Esophagus muscularis mucosa (tissue), 3 donors: Measurements from ENCODE around the gene CEP95.

Experiments
- CTCF ChIP-seq, 3 experiments: fragments of 200-600 bp in 2 of 3; fragments of 450-650 bp in 1 of 3; sonication (generic) in 2 of 3; IDR thresholded peaks; one replicate each; pipeline ENCODE4 v1.5.1; 2017 to 2019; ENCODE audit warnings: antibody characterized with exemption in 3 of 3, mild to moderate bottlenecking in 2 of 3, moderate library complexity in 1 of 3
- POLR2A ChIP-seq: fragments of 450-650 bp; IDR thresholded peaks from one replicate; pipeline ENCODE4 v1.6.1; 2017; ENCODE audit warnings: antibody characterized with exemption, moderate library complexity, mild to moderate bottlenecking, low read depth
- POLR2AphosphoS5 ChIP-seq, 2 donors: sonication (generic); formaldehyde crosslinking; IDR thresholded peaks; one replicate each; pipeline ENCODE4 v1.6.1; 2017; ENCODE audit warnings: antibody characterized with exemption in 2 of 2

GRCh38 chr17:64480951-64481350, 25.8 kb upstream of the CEP95 start:
- TF ChIP-seq CTCF (IDR thresholded peaks at IDR 0.05) (no peak), POLR2AphosphoS5 (IDR thresholded peaks at IDR 0.05) (no peak), POLR2A (no peak)
